Measurements from ENCODE around the gene IFITM1. TPM values are rescaled to one million over a fixed set of nuclear protein-coding genes. Genes with fewer than 3 reads are reported as not detected.
A peak's percentile ranks its signal among the peaks of the same experiment; 100 is the strongest.

Gene IFITM1
- total and polyA plus RNA-seq, 2 of the 8 experiments (the other 6 are each of a cell fraction or from before 2014, with no cell fraction given): 394 to 1,464 TPM

GRCh38 chr11:332651-333480 lies 19.0 kb downstream of the IFITM1 start:
- Histone ChIP-seq H3K23ac (ENCODE audit: insufficient read length) (no peak overlapping the region), H4K8ac (ENCODE audit: extremely low read depth, insufficient read depth, low read length) (no peak overlapping the region), H3K27me3 (replicated peaks in 1 of 4; ENCODE audit: control insufficient read depth in 3 of 4, extremely low read depth in 1 of 4, insufficient read depth in 3 of 4, low read length in 3 of 4) (no peaks in the 10 kb centered on the region), H3K4me3 (ENCODE audit: extremely low read depth in 1 of 4, insufficient read depth in 2 of 4, low read depth in 3 of 4, low read length in 4 of 4) (no peak overlapping the region; a peak in 1 of 8 replicates), H3K23me2 (ENCODE audit: low read depth, low read length) (no peaks in the 10 kb centered on the region), H2AK5ac (ENCODE audit: low read depth, low read length) (peak overlapping the region; percentile 96), H3K9me3 (ENCODE audit: insufficient read depth in 2 of 2, low read depth in 1 of 2, low read length in 1 of 2) (peaks cover 10 to 11% of the 10 kb centered on the region in 2 experiments; a peak in 3 of 4 replicates), H4K91ac (replicated peaks; ENCODE audit: insufficient read length, low read length) (peak overlapping the region; percentile 97), H2BK120ac (replicated peaks; ENCODE audit: low read depth, low read length) (peak overlapping the region; percentile 89), H4K5ac (ENCODE audit: insufficient read length, low read depth, low read length) (peak overlapping the region; percentile 23), H3K56ac (replicated peaks; ENCODE audit: insufficient read length, low read depth, low read length) (peak overlapping the region; percentile 1), H3K14ac (ENCODE audit: insufficient read length) (no peak overlapping the region), H4K20me1 (replicated peaks in 1 of 2; ENCODE audit: control insufficient read depth in 1 of 2, insufficient read depth in 2 of 2, low read length in 2 of 2) (no peaks in the 10 kb centered on the region), H2BK5ac (ENCODE audit: low read depth, low read length) (peak overlapping the region; percentile 93; the same call in 1 of the 2 replicates), H3K4me2 (ENCODE audit: insufficient read depth in 1 of 2, low read depth in 2 of 2, low read length in 2 of 2) (no peak overlapping the region; a peak in 1 of 4 replicates), H2BK12ac (ENCODE audit: low read depth, low read length) (peak overlapping the region; percentile 96), H3K4ac (replicated peaks; ENCODE audit: insufficient read length, low read depth, low read length) (peak overlapping the region; percentile 97), H2AFZ (ENCODE audit: low read length) (no peak overlapping the region), H3K27ac (ENCODE audit: low read depth, low read length) (no peak overlapping the region; the same call in 1 of the 2 replicates), H2BK20ac (ENCODE audit: low read length) (peak overlapping the region; percentile 100), H3K79me2 (ENCODE audit: control insufficient read depth in 1 of 2, insufficient read depth in 2 of 2, low read length in 2 of 2) (no peaks in the 10 kb centered on the region), H3K79me1 (ENCODE audit: low read depth, low read length) (no peaks in the 10 kb centered on the region), H3K9ac (replicated peaks in 1 of 4; ENCODE audit: extremely low read depth in 1 of 4, low read depth in 3 of 4, low read length in 3 of 4) (no peak overlapping the region), H3K4me1 (replicated peaks in 1 of 4; ENCODE audit: control insufficient read depth in 3 of 4, insufficient read depth in 4 of 4, low read length in 3 of 4) (peaks cover 7 to 25% (median 18%) of the 10 kb centered on the region in 4 experiments), H3K36me3 (ENCODE audit: control insufficient read depth in 2 of 4, insufficient read depth in 4 of 4, low read length in 3 of 4) (no peaks in the 10 kb centered on the region), H2BK15ac (ENCODE audit: low read length) (peak overlapping the region; percentile 88), H3K18ac (ENCODE audit: extremely low read depth, low read length) (peak overlapping the region; percentile 7; the same call in 1 of the 2 replicates)
- CTCF ChIA-PET (ENCODE audit: partially characterized antibody): interaction anchor here (0.5 to 3.9 kb wide), 6 partner anchors 17 to 130 kb away, joined by 3 to 11 read pairs (median 4); no protein-coding TSS in a partner anchor
- POLR2A ChIA-PET (ENCODE audit: partially characterized antibody): interaction anchor here (1.1 to 2.5 kb wide), 3 partner anchors 12 to 22 kb away, joined by 3 to 17 read pairs (median 15); no protein-coding TSS in a partner anchor
- no peak for FAIRE-seq
- WGBS, 2 experiments (ENCODE audit: extremely low coverage in 1 of 2, insufficient coverage in 1 of 2, insufficient read length in 1 of 2, insufficient replicate concordance in 2 of 2, low coverage in 1 of 2, low lambda C conversion rate in 2 of 2, missing lambda C conversion rate in 1 of 2): 94% methylated on average over 23 of the region's 23 CpGs; no CpG with 5 or more reads in 1 of the 2 experiments
- no peak for DNase-seq (ENCODE audit: low read depth in 1 of 2, low spot score in 2 of 2)
- TF ChIP-seq GTF2F1 (IDR thresholded peaks at IDR 0.05; ENCODE audit: borderline replicate concordance, low read depth, low read length): no peak
- peak; percentile 65; the same call in 1 of the 2 replicates for TF ChIP-seq KDM1A (IDR thresholded peaks at IDR 0.05; ENCODE audit: borderline replicate concordance, low read length)
- TF ChIP-seq TEAD4 (IDR thresholded peaks at IDR 0.05; ENCODE audit: low read depth, low read length): no peak
